ENCODE measurements around the gene C1orf185. TPM values are rescaled to one million over a fixed set of nuclear protein-coding genes. Genes with fewer than 3 reads are reported as not detected.
"Not testable (repeated sequence)": the region's sequence is repeated elsewhere in the genome, so short reads cannot be mapped to it uniquely, and the experiment has no call there.

Gene C1orf185
- total RNA-seq, 1 experiment from 2014 or later, result not detected

DNA sequence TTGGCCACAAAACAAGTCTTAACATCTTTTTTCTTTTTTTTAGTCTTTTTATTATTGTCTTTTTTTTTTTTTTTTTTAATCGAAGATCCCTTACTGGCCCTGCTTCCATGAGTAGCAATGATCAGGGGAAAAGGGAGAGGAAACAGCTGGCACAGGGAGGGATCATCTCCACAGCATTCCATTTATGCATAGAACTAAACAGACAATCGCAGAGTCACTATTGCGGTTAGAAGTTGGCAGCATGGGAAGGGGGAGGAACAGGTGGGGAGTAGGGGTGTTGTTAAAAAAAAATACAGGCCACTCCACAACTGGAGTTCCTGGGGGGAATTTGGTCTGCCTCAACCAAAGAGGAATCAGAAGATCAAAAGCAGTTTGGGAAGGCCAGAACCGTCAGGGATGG lies 55.4 kb downstream of the C1orf185 start:
- ATAC-seq, result no peak
- Histone ChIP-seq H3K4me1 (ENCODE audit: control insufficient read depth, insufficient read depth, low read length) (no peaks in the 10 kb centered on the region), H3K36me3 (ENCODE audit: control insufficient read depth, insufficient read depth, low read length) (no peaks in the 10 kb centered on the region), H3K27ac (ENCODE audit: low read length) (no peak overlapping the region), H3K9me3 (ENCODE audit: control insufficient read depth, insufficient read depth, low read depth, low read length) (peaks cover 10% of the 10 kb centered on the region; the same call in 1 of the 2 replicates), H3K4me3 (ENCODE audit: low read depth in 2 of 2, low read length in 2 of 2) (no peak overlapping the region), H3K27me3 (ENCODE audit: control insufficient read depth, insufficient read depth, low read length) (no peaks in the 10 kb centered on the region)
- intact Hi-C loops (cut with micrococcal nuclease; ENCODE audit: unreplicated experiment), result no loop called here
- BruUV-seq (replicated peaks), result no TSS peak
- in situ Hi-C loops (cut with HindIII; ENCODE audit: low pct_unique_long_range_greater_than_20kb, low sequenced_read_pairs), result no loop called here
- POLR2A ChIA-PET, result interaction anchor here (0.6 kb wide), 1 partner anchor 68 kb away, joined by 10 read pairs; no protein-coding TSS in a partner anchor
- DNase-seq (ENCODE audit: low read depth, low spot score), result no peak
- TF ChIP-seq, protein P1, sequence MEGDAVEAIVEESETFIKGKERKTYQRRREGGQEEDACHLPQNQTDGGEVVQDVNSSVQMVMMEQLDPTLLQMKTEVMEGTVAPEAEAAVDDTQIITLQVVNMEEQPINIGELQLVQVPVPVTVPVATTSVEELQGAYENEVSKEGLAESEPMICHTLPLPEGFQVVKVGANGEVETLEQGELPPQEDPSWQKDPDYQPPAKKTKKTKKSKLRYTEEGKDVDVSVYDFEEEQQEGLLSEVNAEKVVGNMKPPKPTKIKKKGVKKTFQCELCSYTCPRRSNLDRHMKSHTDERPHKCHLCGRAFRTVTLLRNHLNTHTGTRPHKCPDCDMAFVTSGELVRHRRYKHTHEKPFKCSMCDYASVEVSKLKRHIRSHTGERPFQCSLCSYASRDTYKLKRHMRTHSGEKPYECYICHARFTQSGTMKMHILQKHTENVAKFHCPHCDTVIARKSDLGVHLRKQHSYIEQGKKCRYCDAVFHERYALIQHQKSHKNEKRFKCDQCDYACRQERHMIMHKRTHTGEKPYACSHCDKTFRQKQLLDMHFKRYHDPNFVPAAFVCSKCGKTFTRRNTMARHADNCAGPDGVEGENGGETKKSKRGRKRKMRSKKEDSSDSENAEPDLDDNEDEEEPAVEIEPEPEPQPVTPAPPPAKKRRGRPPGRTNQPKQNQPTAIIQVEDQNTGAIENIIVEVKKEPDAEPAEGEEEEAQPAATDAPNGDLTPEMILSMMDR (IDR thresholded peaks at IDR 0.05), result no peak
- TF ChIP-seq TCF7L2 (IDR thresholded peaks at IDR 0.05; ENCODE audit: low read depth, low read length) (no peak), POLR2AphosphoS5 (IDR thresholded peaks at IDR 0.05; ENCODE audit: low read depth, low read length) (no peak), SIN3A (IDR thresholded peaks at IDR 0.05; ENCODE audit: borderline replicate concordance, insufficient read depth, low read depth, low read length) (no peak)
- TF ChIP-seq, protein P2, sequence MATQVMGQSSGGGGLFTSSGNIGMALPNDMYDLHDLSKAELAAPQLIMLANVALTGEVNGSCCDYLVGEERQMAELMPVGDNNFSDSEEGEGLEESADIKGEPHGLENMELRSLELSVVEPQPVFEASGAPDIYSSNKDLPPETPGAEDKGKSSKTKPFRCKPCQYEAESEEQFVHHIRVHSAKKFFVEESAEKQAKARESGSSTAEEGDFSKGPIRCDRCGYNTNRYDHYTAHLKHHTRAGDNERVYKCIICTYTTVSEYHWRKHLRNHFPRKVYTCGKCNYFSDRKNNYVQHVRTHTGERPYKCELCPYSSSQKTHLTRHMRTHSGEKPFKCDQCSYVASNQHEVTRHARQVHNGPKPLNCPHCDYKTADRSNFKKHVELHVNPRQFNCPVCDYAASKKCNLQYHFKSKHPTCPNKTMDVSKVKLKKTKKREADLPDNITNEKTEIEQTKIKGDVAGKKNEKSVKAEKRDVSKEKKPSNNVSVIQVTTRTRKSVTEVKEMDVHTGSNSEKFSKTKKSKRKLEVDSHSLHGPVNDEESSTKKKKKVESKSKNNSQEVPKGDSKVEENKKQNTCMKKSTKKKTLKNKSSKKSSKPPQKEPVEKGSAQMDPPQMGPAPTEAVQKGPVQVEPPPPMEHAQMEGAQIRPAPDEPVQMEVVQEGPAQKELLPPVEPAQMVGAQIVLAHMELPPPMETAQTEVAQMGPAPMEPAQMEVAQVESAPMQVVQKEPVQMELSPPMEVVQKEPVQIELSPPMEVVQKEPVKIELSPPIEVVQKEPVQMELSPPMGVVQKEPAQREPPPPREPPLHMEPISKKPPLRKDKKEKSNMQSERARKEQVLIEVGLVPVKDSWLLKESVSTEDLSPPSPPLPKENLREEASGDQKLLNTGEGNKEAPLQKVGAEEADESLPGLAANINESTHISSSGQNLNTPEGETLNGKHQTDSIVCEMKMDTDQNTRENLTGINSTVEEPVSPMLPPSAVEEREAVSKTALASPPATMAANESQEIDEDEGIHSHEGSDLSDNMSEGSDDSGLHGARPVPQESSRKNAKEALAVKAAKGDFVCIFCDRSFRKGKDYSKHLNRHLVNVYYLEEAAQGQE (IDR thresholded peaks at IDR 0.05; ENCODE audit: insufficient read depth in 1 of 2, low read depth in 2 of 2, low read length in 1 of 2), result no peak
- CTCF ChIA-PET, result no interaction called here

DNA sequence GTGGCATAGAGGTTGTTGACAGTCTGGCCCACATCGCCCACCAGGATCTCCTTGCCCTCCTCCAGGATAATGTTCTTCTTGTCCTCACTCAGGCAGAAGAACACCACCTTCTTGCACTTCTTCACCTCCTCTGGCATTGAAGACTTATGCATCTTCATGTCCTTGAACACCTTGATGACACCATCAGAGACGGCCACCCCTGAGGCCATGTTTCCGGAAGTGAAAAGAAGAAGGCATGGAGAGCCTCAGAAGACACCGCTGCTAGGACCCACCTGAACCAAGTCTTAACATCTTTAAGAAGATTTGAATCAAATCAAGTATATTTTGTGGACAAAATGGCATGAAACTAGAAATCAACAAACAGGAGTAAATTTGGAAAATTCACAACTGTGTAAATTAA lies 56.2 kb downstream of the C1orf185 start:
- no peaks in the 10 kb centered on the region for H3K36me3 ChIP-seq (ENCODE audit: control insufficient read depth, insufficient read depth, low read length)
- ChIA-PET POLR2A (no interaction called here), CTCF (no interaction called here)
- peaks cover 10% of the 10 kb centered on the region; the same call in 1 of the 2 replicates for H3K9me3 ChIP-seq (ENCODE audit: control insufficient read depth, insufficient read depth, low read depth, low read length)
- H3K4me1 ChIP-seq (ENCODE audit: control insufficient read depth, insufficient read depth, low read length), result no peaks in the 10 kb centered on the region
- TF ChIP-seq SIN3A (IDR thresholded peaks at IDR 0.05; ENCODE audit: borderline replicate concordance, insufficient read depth, low read depth, low read length), result no peak
- TF ChIP-seq, protein P1 (IDR thresholded peaks at IDR 0.05), result no peak
- TF ChIP-seq TCF7L2 (IDR thresholded peaks at IDR 0.05; ENCODE audit: low read depth, low read length), result no peak
- TF ChIP-seq, protein P2 (IDR thresholded peaks at IDR 0.05; ENCODE audit: insufficient read depth in 1 of 2, low read depth in 2 of 2, low read length in 1 of 2), result no peak
- TF ChIP-seq POLR2AphosphoS5 (IDR thresholded peaks at IDR 0.05; ENCODE audit: low read depth, low read length), result no peak
- H3K27ac ChIP-seq (ENCODE audit: low read length), result no peak overlapping the region
- no peak for DNase-seq (ENCODE audit: low read depth, low spot score)
- no peak overlapping the region for H3K4me3 ChIP-seq (ENCODE audit: low read depth in 2 of 2, low read length in 2 of 2)
- in situ Hi-C loops (cut with HindIII; ENCODE audit: low pct_unique_long_range_greater_than_20kb, low sequenced_read_pairs) (no loop called here), intact Hi-C loops (cut with micrococcal nuclease; ENCODE audit: unreplicated experiment) (no loop called here)
- BruUV-seq (replicated peaks), result no TSS peak
- no peak for ATAC-seq
- no peaks in the 10 kb centered on the region for H3K27me3 ChIP-seq (ENCODE audit: control insufficient read depth, insufficient read depth, low read length)

DNA sequence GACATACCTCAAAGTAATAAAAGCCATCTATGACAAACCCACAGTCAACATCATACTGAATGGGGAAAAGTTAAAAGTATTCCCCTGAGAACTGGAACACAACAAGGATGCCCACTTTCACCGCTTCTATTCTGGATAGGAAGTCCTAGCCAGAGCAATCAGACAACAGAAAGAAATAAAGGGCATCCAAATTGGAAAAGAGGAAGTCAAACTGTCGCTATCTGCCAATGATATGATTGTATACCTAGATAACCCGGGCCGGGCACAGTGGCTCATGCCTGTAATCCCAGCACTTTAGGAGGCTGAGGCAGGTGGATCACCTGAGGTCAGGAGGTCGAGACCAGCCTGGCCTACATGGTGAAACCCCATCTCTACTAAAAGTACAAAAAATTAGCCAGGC lies 60.5 kb downstream of the C1orf185 start:
- CTCF ChIA-PET; ATAC-seq; intact Hi-C loops (cut with micrococcal nuclease; ENCODE audit: unreplicated experiment); H3K4me3 ChIP-seq (ENCODE audit: low read depth in 2 of 2, low read length in 2 of 2); POLR2A ChIA-PET; in situ Hi-C loops (cut with HindIII; ENCODE audit: low pct_unique_long_range_greater_than_20kb, low sequenced_read_pairs); BruUV-seq (replicated peaks); H3K27me3 ChIP-seq (ENCODE audit: control insufficient read depth, insufficient read depth, low read length); DNase-seq (ENCODE audit: low read depth, low spot score); H3K36me3 ChIP-seq (ENCODE audit: control insufficient read depth, insufficient read depth, low read length); H3K9me3 ChIP-seq (ENCODE audit: control insufficient read depth, insufficient read depth, low read depth, low read length); H3K27ac ChIP-seq (ENCODE audit: low read length); H3K4me1 ChIP-seq (ENCODE audit: control insufficient read depth, insufficient read depth, low read length): not testable (repeated sequence)
